CD8-positive, alpha-beta memory T cell (primary cell): Measurements from ENCODE around the gene GPR15LG. TPM values are rescaled to one million over a fixed set of nuclear protein-coding genes. Genes with fewer than 3 reads are reported as not detected.

Experiments
- CTCF ChIA-PET: fragments of 350-600 bp; sonication (Branson Sonifier 250); formaldehyde crosslinking; loops from one replicate; lab custom pipeline; 2021; ENCODE audit warnings: antibody characterized with exemption; lab: Charles Lee
- POLR2A ChIA-PET: fragments of 350-600 bp; sonication (Branson Sonifier 250); formaldehyde crosslinking; loops from one replicate; lab custom pipeline; 2021; ENCODE audit warnings: antibody characterized with exemption; lab: Charles Lee
- DNase-seq, 5 donors: peaks; one replicate each; pipeline versions ENCODE4 v3.0.0 to v3.0.0-alpha.2; 2020 to 2022; ENCODE audit warnings: mixed read lengths in 1 of 5
- H3K27ac ChIP-seq: one replicate; pipeline ENCODE4 v1.7.0; 2013; ENCODE audit warnings: low read depth, mild to moderate bottlenecking, low read length, moderate library complexity
- H3K27me3 ChIP-seq: 2 replicates; pipeline ENCODE4 v1.7.0; 2013; ENCODE audit warnings: low read length, mild to moderate bottlenecking; ENCODE audit not compliant: insufficient read depth, poor library complexity, severe bottlenecking
- H3K36me3 ChIP-seq: 2 replicates; pipeline ENCODE4 v1.7.0; 2013; ENCODE audit warnings: mild to moderate bottlenecking, low read length, moderate library complexity; ENCODE audit not compliant: insufficient read depth
- H3K4me1 ChIP-seq: 2 replicates; pipeline ENCODE4 v1.7.0; 2013; ENCODE audit warnings: mild to moderate bottlenecking, low read length, moderate library complexity; ENCODE audit not compliant: insufficient read depth
- H3K4me3 ChIP-seq: 2 replicates; pipeline ENCODE4 v1.7.0; 2013; ENCODE audit warnings: mild to moderate bottlenecking, low read length
- H3K9me3 ChIP-seq: 2 replicates; pipeline ENCODE4 v1.7.0; 2013; ENCODE audit warnings: mild to moderate bottlenecking, low read length
- H3K27ac Mint-ChIP-seq, 8 donors: one replicate each; pipeline ENCODE4 v1.8.0; 2020 to 2021; ENCODE audit warnings: mixed read lengths in 8 of 8, mild to moderate bottlenecking in 6 of 8, inconsistent platforms in 3 of 8, moderate library complexity in 3 of 8
- H3K27me3 Mint-ChIP-seq, 2 donors: one replicate each; pipeline ENCODE4 v1.8.0; 2020 to 2021; ENCODE audit warnings: mixed read lengths in 2 of 2, mild to moderate bottlenecking in 1 of 2, moderate library complexity in 1 of 2
- H3K36me3 Mint-ChIP-seq, 3 donors: one replicate each; pipeline ENCODE4 v1.8.0; 2020 to 2021; ENCODE audit warnings: mixed read lengths in 3 of 3, inconsistent platforms in 1 of 3, mild to moderate bottlenecking in 1 of 3
- H3K4me1 Mint-ChIP-seq, 3 donors: one replicate each; pipeline ENCODE4 v1.8.0; 2020 to 2021; ENCODE audit warnings: mixed read lengths in 3 of 3, inconsistent platforms in 1 of 3, mild to moderate bottlenecking in 1 of 3
- H3K4me3 Mint-ChIP-seq, 7 donors: one replicate each; pipeline ENCODE4 v1.8.0; 2020 to 2021; ENCODE audit warnings: mixed read lengths in 7 of 7, mild to moderate bottlenecking in 6 of 7, moderate library complexity in 4 of 7, inconsistent platforms in 2 of 7
- H3K9me3 Mint-ChIP-seq, 5 donors: one replicate each; pipeline ENCODE4 v1.8.0; 2020 to 2022; ENCODE audit warnings: mixed read lengths in 5 of 5, mild to moderate bottlenecking in 3 of 5, moderate library complexity in 2 of 5, inconsistent platforms in 1 of 5
- polyA plus RNA-seq: library from polyadenylated mRNA; unstranded; fragments of 300-500 nt; fragmentation: Illumina TruSeq; gene quantifications from one replicate; pipeline ENCODE4 v1.2.3, GENCODE V29; 2021
- total RNA-seq, 2 experiments: library from RNA; stranded (reverse); gene quantifications; one replicate each; pipeline ENCODE4 v1.2.3, GENCODE V29; 2021

GPR15LG gene
- total and polyA plus RNA-seq, 3 experiments from 2014 or later, result not detected

DNA sequence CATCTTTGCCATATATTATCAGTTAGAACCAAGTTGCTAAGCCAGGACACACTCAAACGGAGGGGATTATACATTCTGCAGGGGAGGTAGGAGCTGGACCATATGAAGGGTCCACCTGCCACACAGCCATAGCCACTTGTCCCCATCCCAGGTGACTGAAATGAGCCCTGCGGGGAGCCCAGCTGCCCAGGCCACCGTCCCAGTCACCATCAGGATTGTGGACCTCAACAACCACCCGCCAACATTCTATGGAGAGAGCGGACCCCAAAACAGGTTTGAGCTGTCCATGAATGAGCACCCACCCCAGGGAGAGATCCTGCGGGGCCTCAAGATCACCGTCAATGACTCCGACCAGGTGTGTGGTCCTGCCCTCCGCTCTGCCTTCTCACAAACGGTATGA, 34.4 kb downstream of the GPR15LG start:
- H3K27me3 ChIP-seq, result no peaks in the 10 kb centered on the region
- no peak overlapping the region for H3K27ac Mint-ChIP-seq
- POLR2A ChIA-PET, result no interaction called here
- H3K4me3 ChIP-seq, result no peak overlapping the region
- H3K4me1 ChIP-seq, result no peaks in the 10 kb centered on the region
- H3K4me3 Mint-ChIP-seq, result no peak overlapping the region
- no peaks in the 10 kb centered on the region for H3K36me3 Mint-ChIP-seq
- no peak for DNase-seq
- CTCF ChIA-PET, result interaction anchor here (1.5 to 9.1 kb wide), 4 partner anchors 10 to 68 kb away, joined by 3 to 104 read pairs (median 21); partner anchors contain the start of gene GHITM
- peaks cover 0 to 4% (median 2%) of the 10 kb centered on the region in 3 donors for H3K4me1 Mint-ChIP-seq
- no peaks in the 10 kb centered on the region for H3K9me3 Mint-ChIP-seq
- no peaks in the 10 kb centered on the region for H3K9me3 ChIP-seq
- no peak overlapping the region for H3K27ac ChIP-seq
- peaks cover 4% of the 10 kb centered on the region in 2 donors for H3K27me3 Mint-ChIP-seq
- H3K36me3 ChIP-seq, result no peaks in the 10 kb centered on the region

GRCh38 chr10:84211566-84211965, 38.0 kb downstream of the GPR15LG start:
- H3K36me3 ChIP-seq, result no peaks in the 10 kb centered on the region
- DNase-seq, result no peak
- no peak overlapping the region for H3K27ac ChIP-seq
- Mint-ChIP-seq H3K9me3 (no peaks in the 10 kb centered on the region), H3K36me3 (no peaks in the 10 kb centered on the region), H3K27ac (peak overlapping the region in 2 of 8 donors; percentile 52 to 94), H3K4me3 (peak overlapping the region in 1 of 7 donors; percentile 74), H3K4me1 (peaks cover 0 to 3% (median 1%) of the 10 kb centered on the region in 3 donors), H3K27me3 (peaks cover 4% of the 10 kb centered on the region in 2 donors)
- no peaks in the 10 kb centered on the region for H3K27me3 ChIP-seq
- ChIA-PET POLR2A (no interaction called here), CTCF (interaction anchor here (1.3 to 7.4 kb wide), 2 partner anchors 8 to 63 kb away, joined by 5 to 39 read pairs; no protein-coding TSS in a partner anchor)
- no peaks in the 10 kb centered on the region for H3K4me1 ChIP-seq
- H3K9me3 ChIP-seq, result no peaks in the 10 kb centered on the region
- H3K4me3 ChIP-seq, result no peak overlapping the region

- Mint-ChIP-seq H3K4me1 (peaks cover 0 to 3% (median 1%) of the 10 kb centered on the region in 3 donors), H3K27ac (peak overlapping the region in 1 of 8 donors; percentile 94), H3K4me3 (no peak overlapping the region), H3K9me3 (no peaks in the 10 kb centered on the region), H3K27me3 (peaks cover 4% of the 10 kb centered on the region in 2 donors), H3K36me3 (no peaks in the 10 kb centered on the region)
- H3K4me1 ChIP-seq, result no peaks in the 10 kb centered on the region
- no peak for DNase-seq
- no peak overlapping the region for H3K4me3 ChIP-seq
- H3K27me3 ChIP-seq, result no peaks in the 10 kb centered on the region
- no peaks in the 10 kb centered on the region for H3K36me3 ChIP-seq
- ChIA-PET CTCF (interaction anchor here (1.3 to 7.4 kb wide), 2 partner anchors 9 to 64 kb away, joined by 5 to 39 read pairs; no protein-coding TSS in a partner anchor), POLR2A (no interaction called here)
- no peaks in the 10 kb centered on the region for H3K9me3 ChIP-seq
- no peak overlapping the region for H3K27ac ChIP-seq
These were observed 38.4 kb downstream of the GPR15LG start for GRCh38 chr10:84212014-84212413.

DNA sequence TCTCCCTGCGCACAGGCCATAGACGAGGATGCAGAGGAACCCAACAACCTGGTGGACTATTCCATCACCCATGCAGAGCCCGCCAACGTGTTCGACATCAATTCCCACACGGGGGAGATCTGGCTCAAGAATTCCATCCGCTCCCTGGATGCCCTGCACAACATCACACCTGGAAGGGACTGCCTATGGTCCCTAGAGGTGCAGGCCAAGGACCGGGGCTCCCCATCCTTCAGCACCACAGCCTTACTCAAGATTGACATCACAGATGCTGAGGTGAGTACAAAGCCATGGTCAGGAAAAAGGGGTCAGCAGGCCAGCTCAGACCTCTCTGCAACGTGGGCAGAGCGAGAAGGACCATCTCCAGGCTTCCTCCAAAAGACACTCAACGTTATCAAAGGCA, 39.5 kb downstream of the GPR15LG start:
- no peaks in the 10 kb centered on the region for H3K27me3 ChIP-seq
- ChIA-PET POLR2A (no interaction called here), CTCF (interaction anchor here (1.3 to 7.4 kb wide), 4 partner anchors 8 to 65 kb away, joined by 3 to 39 read pairs (median 9); no protein-coding TSS in a partner anchor)
- Mint-ChIP-seq H3K27ac (peak overlapping the region in 1 of 8 donors; percentile 4), H3K27me3 (peaks cover 0 to 2% of the 10 kb centered on the region in 2 donors), H3K36me3 (no peaks in the 10 kb centered on the region), H3K4me3 (no peak overlapping the region), H3K9me3 (no peaks in the 10 kb centered on the region), H3K4me1 (peaks cover 0 to 3% (median 1%) of the 10 kb centered on the region in 3 donors)
- no peak overlapping the region for H3K27ac ChIP-seq
- no peak overlapping the region for H3K4me3 ChIP-seq
- no peaks in the 10 kb centered on the region for H3K9me3 ChIP-seq
- no peaks in the 10 kb centered on the region for H3K36me3 ChIP-seq
- H3K4me1 ChIP-seq, result no peaks in the 10 kb centered on the region
- no peak for DNase-seq

DNA sequence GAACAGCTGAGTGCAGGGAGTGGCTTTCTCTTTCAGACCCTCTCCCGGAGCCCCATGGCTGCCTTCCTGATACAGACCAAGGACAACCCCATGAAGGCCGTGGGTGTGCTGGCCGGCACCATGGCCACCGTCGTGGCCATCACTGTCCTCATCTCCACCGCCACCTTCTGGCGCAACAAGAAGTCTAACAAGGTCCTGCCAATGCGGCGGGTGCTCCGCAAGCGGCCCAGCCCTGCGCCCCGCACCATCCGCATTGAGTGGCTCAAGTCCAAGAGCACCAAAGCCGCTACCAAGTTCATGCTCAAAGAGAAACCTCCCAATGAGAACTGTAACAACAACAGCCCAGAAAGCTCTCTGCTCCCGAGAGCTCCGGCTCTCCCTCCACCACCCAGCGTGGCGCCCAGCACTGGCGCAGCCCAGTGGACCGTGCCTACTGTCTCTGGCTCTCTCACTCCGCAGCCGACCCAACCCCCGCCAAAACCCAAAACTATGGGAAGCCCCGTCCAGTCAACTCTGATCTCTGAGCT, 40.5 kb downstream of the GPR15LG start:
- peak overlapping the region in 5 of 7 donors; percentile 8 to 59 (median 25) for H3K4me3 Mint-ChIP-seq
- POLR2A ChIA-PET, result no interaction called here
- H3K27ac ChIP-seq, result no peak overlapping the region
- no peak for DNase-seq
- no peaks in the 10 kb centered on the region for H3K36me3 Mint-ChIP-seq
- no peaks in the 10 kb centered on the region for H3K9me3 Mint-ChIP-seq
- CTCF ChIA-PET, result interaction anchor here (1.3 to 7.4 kb wide), 4 partner anchors 9 to 66 kb away, joined by 3 to 39 read pairs (median 8); no protein-coding TSS in a partner anchor
- no peak overlapping the region for H3K27ac Mint-ChIP-seq
- H3K4me3 ChIP-seq, result no peak overlapping the region
- no peaks in the 10 kb centered on the region for H3K27me3 ChIP-seq
- H3K9me3 ChIP-seq, result no peaks in the 10 kb centered on the region
- peaks cover 0 to 2% of the 10 kb centered on the region in 2 donors for H3K27me3 Mint-ChIP-seq
- H3K4me1 ChIP-seq, result no peaks in the 10 kb centered on the region
- H3K4me1 Mint-ChIP-seq, result peaks cover 0 to 3% (median 1%) of the 10 kb centered on the region in 3 donors
- no peaks in the 10 kb centered on the region for H3K36me3 ChIP-seq

- Histone ChIP-seq H3K27me3 (no peaks in the 10 kb centered on the region), H3K36me3 (no peaks in the 10 kb centered on the region), H3K27ac (no peak overlapping the region), H3K4me3 (no peak overlapping the region), H3K4me1 (no peaks in the 10 kb centered on the region), H3K9me3 (no peaks in the 10 kb centered on the region)
- peaks cover 0 to 2% of the 10 kb centered on the region in 2 donors for H3K27me3 Mint-ChIP-seq
- DNase-seq, result peak in 3 of 5 donors; percentile 13 to 56 (median 14)
- H3K27ac Mint-ChIP-seq, result peak overlapping the region in 1 of 8 donors; percentile 94
- peaks cover 0 to 6% (median 2%) of the 10 kb centered on the region in 3 donors for H3K36me3 Mint-ChIP-seq
- H3K9me3 Mint-ChIP-seq, result no peaks in the 10 kb centered on the region
- ChIA-PET POLR2A (no interaction called here), CTCF (interaction anchor here (1.4 to 7.4 kb wide), 4 partner anchors 9 to 67 kb away, joined by 3 to 39 read pairs (median 8); no protein-coding TSS in a partner anchor)
- H3K4me3 Mint-ChIP-seq, result peak overlapping the region in 4 of 7 donors; percentile 22 to 59 (median 32)
- H3K4me1 Mint-ChIP-seq, result peaks cover 0 to 3% (median 1%) of the 10 kb centered on the region in 3 donors
These were observed 41.1 kb downstream of the GPR15LG start for GRCh38 chr10:84214612-84215235.

DNA sequence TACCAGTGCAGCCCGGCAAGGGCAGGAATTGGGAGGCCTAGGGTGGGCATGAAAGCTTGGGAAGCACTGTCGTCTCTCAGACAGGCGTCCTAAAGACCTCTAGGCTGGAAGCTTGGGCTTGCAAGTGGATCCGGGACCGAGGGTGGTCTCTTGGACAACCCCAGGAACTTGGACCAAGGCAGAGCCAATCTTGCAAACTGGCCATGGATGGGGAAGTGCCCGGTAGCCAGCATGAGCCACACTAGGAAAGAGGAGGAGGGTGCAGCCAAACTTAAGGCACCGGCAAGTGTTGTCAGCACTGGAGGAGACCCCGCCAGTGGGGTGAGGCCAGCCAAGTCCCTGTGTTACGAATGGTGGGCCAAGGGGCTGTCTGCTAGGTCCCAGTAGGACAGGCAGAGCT, 43.2 kb downstream of the GPR15LG start:
- H3K9me3 Mint-ChIP-seq, result no peaks in the 10 kb centered on the region
- H3K27me3 Mint-ChIP-seq, result peaks cover 5 to 9% of the 10 kb centered on the region in 2 donors
- no peak for DNase-seq
- H3K36me3 ChIP-seq, result no peaks in the 10 kb centered on the region
- H3K4me3 ChIP-seq, result no peak overlapping the region
- H3K9me3 ChIP-seq, result no peaks in the 10 kb centered on the region
- H3K4me1 Mint-ChIP-seq, result peaks cover 0 to 3% (median 1%) of the 10 kb centered on the region in 3 donors
- CTCF ChIA-PET, result interaction anchor here (2.0 to 7.4 kb wide), 2 partner anchors 10 to 69 kb away, joined by 8 to 39 read pairs; no protein-coding TSS in a partner anchor
- H3K27ac Mint-ChIP-seq, result no peak overlapping the region
- H3K4me1 ChIP-seq, result no peaks in the 10 kb centered on the region
- H3K36me3 Mint-ChIP-seq, result peaks cover 0 to 6% (median 2%) of the 10 kb centered on the region in 3 donors
- no peak overlapping the region for H3K27ac ChIP-seq
- no peaks in the 10 kb centered on the region for H3K27me3 ChIP-seq
- H3K4me3 Mint-ChIP-seq, result no peak overlapping the region
- POLR2A ChIA-PET, result no interaction called here

GRCh38 chr10:84217746-84218145, 44.1 kb downstream of the GPR15LG start:
- no peaks in the 10 kb centered on the region for H3K27me3 ChIP-seq
- DNase-seq, result no peak
- peaks cover 0 to 3% (median 1%) of the 10 kb centered on the region in 3 donors for H3K4me1 Mint-ChIP-seq
- no peak overlapping the region for H3K27ac Mint-ChIP-seq
- ChIA-PET CTCF (interaction anchor here (2.0 kb wide), 1 partner anchor 11 kb away, joined by 8 read pairs; no protein-coding TSS in a partner anchor), POLR2A (no interaction called here)
- no peak overlapping the region for H3K4me3 ChIP-seq
- H3K4me1 ChIP-seq, result no peaks in the 10 kb centered on the region
- H3K27me3 Mint-ChIP-seq, result peaks cover 9 to 17% of the 10 kb centered on the region in 2 donors
- no peak overlapping the region for H3K4me3 Mint-ChIP-seq
- peaks cover 0 to 6% (median 2%) of the 10 kb centered on the region in 3 donors for H3K36me3 Mint-ChIP-seq
- no peaks in the 10 kb centered on the region for H3K9me3 Mint-ChIP-seq
- no peak overlapping the region for H3K27ac ChIP-seq
- H3K36me3 ChIP-seq, result no peaks in the 10 kb centered on the region
- H3K9me3 ChIP-seq, result no peaks in the 10 kb centered on the region
